Caco-2 (cell line): Measurements from ENCODE around the gene UTP3. TPM values are rescaled to one million over a fixed set of nuclear protein-coding genes. Genes with fewer than 3 reads are reported as not detected.

ENCODE experiments used
- BruUV-seq: library from RNA; stranded (reverse); fragments of 400-500 nt; replicated peaks from 2 replicates; lab custom pipeline; 2021; lab: Mats Ljungman, UMichigan
- CTCF ChIA-PET: fragments of 300-600 bp; sonication (Branson Sonifier 250); formaldehyde crosslinking; loops from one replicate; lab custom pipeline; 2022; ENCODE audit warnings: antibody characterized with exemption; lab: Charles Lee
- POLR2A ChIA-PET: fragments of 300-600 bp; sonication (Branson Sonifier 250); formaldehyde crosslinking; loops from one replicate; lab custom pipeline; 2022; ENCODE audit warnings: antibody characterized with exemption; lab: Charles Lee
- DNase-seq, 2 experiments: peaks; one replicate each; pipeline versions ENCODE4 v3.0.0 to v3.0.0-alpha.2; 2020 to 2022
- H3K27me3 ChIP-seq: replicated peaks from 2 replicates; pipeline ENCODE4 v1.6.0; 2011; ENCODE audit warnings: low read length; ENCODE audit not compliant: control insufficient read depth, insufficient read depth
- H3K36me3 ChIP-seq: 2 replicates; pipeline ENCODE4 v1.5.1; 2011; ENCODE audit warnings: low read length; ENCODE audit not compliant: control insufficient read depth, insufficient read depth
- H3K4me1 ChIP-seq: fragments of 250-450 bp; sonication (Bioruptor Pico); 2 replicates; pipeline ENCODE4 v1.5.1; 2020; ENCODE audit warnings: mild to moderate bottlenecking
- H3K4me3 ChIP-seq: 2 replicates; pipeline ENCODE4 v1.5.1; 2011; ENCODE audit warnings: low read depth, mild to moderate bottlenecking, control low read depth, low read length
- H3K9me3 ChIP-seq: fragments of 250-450 bp; sonication (Bioruptor Pico); 2 replicates; pipeline ENCODE4 v1.5.1; 2020; ENCODE audit warnings: mild to moderate bottlenecking, moderate library complexity
- H3K27ac Mint-ChIP-seq: one replicate; pipeline ENCODE4 v1.8.0; 2022; ENCODE audit warnings: mixed read lengths; ENCODE audit not compliant: unreplicated experiment
- H3K27me3 Mint-ChIP-seq: one replicate; pipeline ENCODE4 v1.8.0; 2022; ENCODE audit warnings: mixed read lengths; ENCODE audit not compliant: insufficient read depth, unreplicated experiment
- H3K36me3 Mint-ChIP-seq: one replicate; pipeline ENCODE4 v1.8.0; 2022; ENCODE audit warnings: mild to moderate bottlenecking, mixed read lengths; ENCODE audit not compliant: insufficient read depth, unreplicated experiment
- H3K4me1 Mint-ChIP-seq: one replicate; pipeline ENCODE4 v1.8.0; 2022; ENCODE audit warnings: low read depth, mixed read lengths; ENCODE audit not compliant: unreplicated experiment
- H3K4me3 Mint-ChIP-seq: one replicate; pipeline ENCODE4 v1.8.0; 2022; ENCODE audit warnings: mild to moderate bottlenecking, moderate library complexity, mixed read lengths; ENCODE audit not compliant: unreplicated experiment
- H3K9me3 Mint-ChIP-seq: one replicate; pipeline ENCODE4 v1.8.0; 2022; ENCODE audit warnings: mixed read lengths; ENCODE audit not compliant: unreplicated experiment
- intact Hi-C: fragments of 100-400 bp; cut with micrococcal nuclease; formaldehyde crosslinking; loops from one replicate; pipeline ENCODE4 v1.10.0; 2022; ENCODE audit not compliant: unreplicated experiment
- total RNA-seq: library from RNA; stranded (reverse); gene quantifications from 2 replicates; pipeline ENCODE4 v1.2.3, GENCODE V29; 2022
- TF ChIP-seq, protein P1 (sequence below), 2 experiments: fragments of 200-600 bp in 1 of 2; IDR thresholded peaks; 1 replicate in 1 of 2; 2 replicates in 1 of 2; pipeline versions ENCODE4 v1.5.1 to v1.8.0; 2011 to 2022; ENCODE audit warnings: antibody characterized with exemption in 1 of 2, control low read depth in 1 of 2, inconsistent platforms in 1 of 2, low read depth in 1 of 2, low read length in 1 of 2, mild to moderate bottlenecking in 1 of 2, moderate library complexity in 1 of 2; ENCODE audit not compliant: insufficient read depth in 1 of 2, severe bottlenecking in 1 of 2, unreplicated experiment in 1 of 2

UTP3 gene
- total RNA-seq, 1 experiment from 2014 or later, result 28.2 TPM

DNA sequence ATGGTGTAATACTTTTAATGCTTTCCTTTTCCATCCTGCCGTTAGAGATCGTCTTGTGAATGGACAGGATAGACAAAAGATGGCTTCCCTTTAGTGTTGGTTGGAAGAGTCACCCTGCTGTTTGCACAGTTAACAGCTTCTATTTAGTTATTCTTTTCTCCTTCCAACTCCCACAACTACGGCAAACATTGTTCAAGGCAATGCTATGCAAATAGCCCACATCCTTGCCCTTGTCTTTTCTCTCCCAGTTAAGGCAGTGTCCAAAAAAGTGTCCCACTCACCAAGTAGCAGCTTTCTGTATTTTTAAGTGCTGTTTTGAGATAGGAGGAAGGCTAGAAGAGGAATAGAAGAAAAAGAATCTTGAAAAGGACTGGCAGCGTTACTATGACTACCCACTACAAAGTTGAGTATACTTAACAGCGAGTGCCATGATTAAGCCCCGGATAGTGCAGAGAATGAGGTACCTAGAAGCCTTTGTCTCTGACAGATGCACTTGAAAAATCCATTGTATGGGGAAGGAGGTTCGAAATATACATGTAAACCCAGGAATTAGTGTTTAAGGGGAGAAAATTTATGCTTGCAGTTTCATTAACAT is 21.4 kb downstream of the UTP3 start:
- Histone ChIP-seq H3K4me3 (no peak overlapping the region; the same call in 1 of the 2 replicates), H3K36me3 (no peaks in the 10 kb centered on the region), H3K27me3 (no peaks in the 10 kb centered on the region), H3K9me3 (no peaks in the 10 kb centered on the region), H3K4me1 (peaks cover 18% of the 10 kb centered on the region)
- Mint-ChIP-seq H3K36me3 (peaks cover 6% of the 10 kb centered on the region), H3K4me3 (peak overlapping the region; percentile 36), H3K27ac (peak overlapping the region; percentile 50), H3K9me3 (no peaks in the 10 kb centered on the region), H3K4me1 (peaks cover 18% of the 10 kb centered on the region), H3K27me3 (no peaks in the 10 kb centered on the region)
- DNase-seq, result peak in 1 of 2 experiments; percentile 21
- BruUV-seq, result no TSS peak
- ChIA-PET POLR2A (no interaction called here), CTCF (no interaction called here)
- TF ChIP-seq, protein P1, sequence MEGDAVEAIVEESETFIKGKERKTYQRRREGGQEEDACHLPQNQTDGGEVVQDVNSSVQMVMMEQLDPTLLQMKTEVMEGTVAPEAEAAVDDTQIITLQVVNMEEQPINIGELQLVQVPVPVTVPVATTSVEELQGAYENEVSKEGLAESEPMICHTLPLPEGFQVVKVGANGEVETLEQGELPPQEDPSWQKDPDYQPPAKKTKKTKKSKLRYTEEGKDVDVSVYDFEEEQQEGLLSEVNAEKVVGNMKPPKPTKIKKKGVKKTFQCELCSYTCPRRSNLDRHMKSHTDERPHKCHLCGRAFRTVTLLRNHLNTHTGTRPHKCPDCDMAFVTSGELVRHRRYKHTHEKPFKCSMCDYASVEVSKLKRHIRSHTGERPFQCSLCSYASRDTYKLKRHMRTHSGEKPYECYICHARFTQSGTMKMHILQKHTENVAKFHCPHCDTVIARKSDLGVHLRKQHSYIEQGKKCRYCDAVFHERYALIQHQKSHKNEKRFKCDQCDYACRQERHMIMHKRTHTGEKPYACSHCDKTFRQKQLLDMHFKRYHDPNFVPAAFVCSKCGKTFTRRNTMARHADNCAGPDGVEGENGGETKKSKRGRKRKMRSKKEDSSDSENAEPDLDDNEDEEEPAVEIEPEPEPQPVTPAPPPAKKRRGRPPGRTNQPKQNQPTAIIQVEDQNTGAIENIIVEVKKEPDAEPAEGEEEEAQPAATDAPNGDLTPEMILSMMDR (IDR thresholded peaks at IDR 0.05; ENCODE audit: insufficient read depth in 1 of 2, low read depth in 1 of 2, low read length in 1 of 2, severe bottlenecking in 1 of 2, unreplicated experiment in 1 of 2), result no peak
- intact Hi-C loops, result loop anchor here (5.0 kb wide), 3 partner anchors 57 to 193 kb away; partner anchors contain the start of gene MOB1B

DNA sequence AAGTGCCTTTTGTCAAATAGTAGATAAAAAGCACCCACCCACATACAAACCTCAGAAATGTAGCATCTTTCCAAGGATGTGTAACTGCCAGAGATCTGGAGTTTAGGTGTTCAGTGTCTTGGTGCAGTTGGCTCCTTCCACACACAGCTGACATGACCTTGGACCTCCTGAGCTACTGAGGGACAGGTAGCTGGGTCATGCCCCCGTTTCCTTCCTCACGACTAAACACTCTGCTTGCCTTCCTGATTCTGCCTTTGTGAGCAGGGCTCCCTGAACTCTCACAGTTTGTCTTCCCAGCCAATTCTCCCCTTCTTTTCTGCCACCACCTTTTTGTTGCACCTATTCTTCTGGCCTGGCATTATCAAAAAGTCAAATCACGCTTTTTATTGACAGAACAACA is 23.3 kb downstream of the UTP3 start:
- intact Hi-C loops, result no loop called here
- H3K27ac Mint-ChIP-seq, result no peak overlapping the region
- no TSS peak for BruUV-seq
- Histone ChIP-seq H3K36me3 (no peaks in the 10 kb centered on the region), H3K4me3 (no peak overlapping the region), H3K9me3 (no peaks in the 10 kb centered on the region), H3K4me1 (peaks cover 15% of the 10 kb centered on the region), H3K27me3 (no peaks in the 10 kb centered on the region)
- H3K9me3 Mint-ChIP-seq, result no peaks in the 10 kb centered on the region
- POLR2A ChIA-PET, result no interaction called here
- H3K36me3 Mint-ChIP-seq, result no peaks in the 10 kb centered on the region
- CTCF ChIA-PET, result no interaction called here
- peaks cover 18% of the 10 kb centered on the region for H3K4me1 Mint-ChIP-seq
- H3K27me3 Mint-ChIP-seq, result no peaks in the 10 kb centered on the region
- no peak for DNase-seq
- H3K4me3 Mint-ChIP-seq, result no peak overlapping the region
- TF ChIP-seq, protein P1 (IDR thresholded peaks at IDR 0.05; ENCODE audit: insufficient read depth in 1 of 2, low read depth in 1 of 2, low read length in 1 of 2, severe bottlenecking in 1 of 2, unreplicated experiment in 1 of 2), result no peak

DNA sequence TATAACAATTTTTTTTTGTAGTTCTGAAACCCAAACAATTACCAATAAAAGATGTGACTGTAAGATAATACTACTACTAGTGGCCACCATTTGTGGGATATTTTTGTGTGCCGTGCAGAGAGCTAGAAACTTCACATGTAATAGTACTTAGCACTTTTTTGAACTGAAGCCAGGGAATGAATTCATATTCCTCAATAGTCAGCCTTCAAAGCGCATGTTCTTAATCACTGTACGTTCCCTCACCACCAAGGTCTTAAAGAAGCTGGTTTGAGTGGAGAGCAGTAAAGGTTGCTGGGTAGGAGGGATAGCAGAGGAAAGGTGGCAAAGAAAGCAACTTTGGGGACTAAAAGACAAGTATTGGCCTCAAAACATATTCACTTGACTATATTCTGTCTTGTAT is 23.8 kb downstream of the UTP3 start:
- peaks cover 18% of the 10 kb centered on the region for H3K4me1 Mint-ChIP-seq
- H3K27me3 Mint-ChIP-seq, result no peaks in the 10 kb centered on the region
- peaks cover 10% of the 10 kb centered on the region for H3K4me1 ChIP-seq
- no peaks in the 10 kb centered on the region for H3K36me3 ChIP-seq
- H3K27ac Mint-ChIP-seq, result no peak overlapping the region
- intact Hi-C loops, result no loop called here
- H3K9me3 ChIP-seq, result no peaks in the 10 kb centered on the region
- no peak for DNase-seq
- H3K27me3 ChIP-seq, result no peaks in the 10 kb centered on the region
- POLR2A ChIA-PET, result no interaction called here
- no TSS peak for BruUV-seq
- CTCF ChIA-PET, result no interaction called here
- TF ChIP-seq, protein P1 (IDR thresholded peaks at IDR 0.05; ENCODE audit: insufficient read depth in 1 of 2, low read depth in 1 of 2, low read length in 1 of 2, severe bottlenecking in 1 of 2, unreplicated experiment in 1 of 2), result no peak
- no peaks in the 10 kb centered on the region for H3K9me3 Mint-ChIP-seq
- H3K36me3 Mint-ChIP-seq, result no peaks in the 10 kb centered on the region
- no peak overlapping the region for H3K4me3 Mint-ChIP-seq
- H3K4me3 ChIP-seq, result no peak overlapping the region
